Measurements from ENCODE around the gene GATA1.

The GATA1 gene

DNA sequence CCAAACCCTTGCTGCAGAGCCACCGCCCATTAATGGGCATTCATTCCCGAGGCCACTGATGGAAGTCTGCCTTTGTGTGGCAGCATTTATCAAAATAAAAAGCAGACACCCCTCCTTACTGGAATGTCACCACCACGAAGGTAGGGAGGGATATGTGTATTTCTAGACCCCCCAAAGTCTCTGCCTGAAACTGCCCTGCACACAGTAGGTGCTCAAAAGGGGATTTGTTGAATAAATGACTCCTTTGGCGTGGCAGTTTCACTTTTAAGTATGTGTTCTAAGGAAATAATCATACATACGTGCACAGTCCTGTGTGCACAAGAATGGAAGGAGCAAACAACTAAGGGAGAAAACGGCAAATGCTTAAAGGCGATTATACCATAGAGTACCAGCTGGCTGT is 48.5 kb upstream of the GATA1 start:
- peaks cover 5% of the 10 kb centered on the region for H3K79me2 ChIP-seq (ENCODE audit: control insufficient read depth, low read length)
- peak overlapping the region; percentile 98 for H3K4me2 ChIP-seq (ENCODE audit: low read length)
- H3K4me1 ChIP-seq (ENCODE audit: control insufficient read depth, low read length), result peaks cover 18% of the 10 kb centered on the region
- no peaks in the 10 kb centered on the region for H3K9me2 ChIP-seq (replicated peaks; ENCODE audit: control insufficient read depth, low read length)
- H3K36me3 ChIP-seq (ENCODE audit: control insufficient read depth, low read length), result no peaks in the 10 kb centered on the region
- no peaks in the 10 kb centered on the region for H4K20me1 ChIP-seq (ENCODE audit: control insufficient read depth, insufficient read depth, low read depth, low read length)
- H3F3A ChIP-seq (ENCODE audit: control insufficient read depth, insufficient read depth), result no peaks in the 10 kb centered on the region
- peak overlapping the region; percentile 89 for H3K27ac ChIP-seq (ENCODE audit: low read depth, low read length)
- peak overlapping the region; percentile 88 for H3K4me3 ChIP-seq (ENCODE audit: low read length)
- H3K27me3 ChIP-seq (ENCODE audit: control insufficient read depth, low read length), result no peaks in the 10 kb centered on the region
- TF ChIP-seq EZH2phosphoT487 (IDR thresholded peaks at IDR 0.05; ENCODE audit: borderline replicate concordance, low read length), result no peak
- TF ChIP-seq, protein P1, sequence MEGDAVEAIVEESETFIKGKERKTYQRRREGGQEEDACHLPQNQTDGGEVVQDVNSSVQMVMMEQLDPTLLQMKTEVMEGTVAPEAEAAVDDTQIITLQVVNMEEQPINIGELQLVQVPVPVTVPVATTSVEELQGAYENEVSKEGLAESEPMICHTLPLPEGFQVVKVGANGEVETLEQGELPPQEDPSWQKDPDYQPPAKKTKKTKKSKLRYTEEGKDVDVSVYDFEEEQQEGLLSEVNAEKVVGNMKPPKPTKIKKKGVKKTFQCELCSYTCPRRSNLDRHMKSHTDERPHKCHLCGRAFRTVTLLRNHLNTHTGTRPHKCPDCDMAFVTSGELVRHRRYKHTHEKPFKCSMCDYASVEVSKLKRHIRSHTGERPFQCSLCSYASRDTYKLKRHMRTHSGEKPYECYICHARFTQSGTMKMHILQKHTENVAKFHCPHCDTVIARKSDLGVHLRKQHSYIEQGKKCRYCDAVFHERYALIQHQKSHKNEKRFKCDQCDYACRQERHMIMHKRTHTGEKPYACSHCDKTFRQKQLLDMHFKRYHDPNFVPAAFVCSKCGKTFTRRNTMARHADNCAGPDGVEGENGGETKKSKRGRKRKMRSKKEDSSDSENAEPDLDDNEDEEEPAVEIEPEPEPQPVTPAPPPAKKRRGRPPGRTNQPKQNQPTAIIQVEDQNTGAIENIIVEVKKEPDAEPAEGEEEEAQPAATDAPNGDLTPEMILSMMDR (IDR thresholded peaks at IDR 0.05; ENCODE audit: low read depth, low read length, poor library complexity, severe bottlenecking), result no peak
- H3K9me3 ChIP-seq (ENCODE audit: control insufficient read depth, insufficient read depth, low read length), result no peaks in the 10 kb centered on the region

- Histone ChIP-seq H3K79me2 (ENCODE audit: control insufficient read depth, low read length) (no peaks in the 10 kb centered on the region), H3K4me1 (ENCODE audit: control insufficient read depth, low read length) (peaks cover 10% of the 10 kb centered on the region), H3K9me2 (replicated peaks; ENCODE audit: control insufficient read depth, low read length) (no peaks in the 10 kb centered on the region), H3K4me3 (ENCODE audit: low read length) (no peak overlapping the region), H3F3A (ENCODE audit: control insufficient read depth, insufficient read depth) (no peaks in the 10 kb centered on the region), H3K4me2 (ENCODE audit: low read length) (no peak overlapping the region), H3K36me3 (ENCODE audit: control insufficient read depth, low read length) (no peaks in the 10 kb centered on the region), H4K20me1 (ENCODE audit: control insufficient read depth, insufficient read depth, low read depth, low read length) (no peaks in the 10 kb centered on the region), H3K27ac (ENCODE audit: low read depth, low read length) (no peak overlapping the region), H3K27me3 (ENCODE audit: control insufficient read depth, low read length) (no peaks in the 10 kb centered on the region), H3K9me3 (ENCODE audit: control insufficient read depth, insufficient read depth, low read length) (no peaks in the 10 kb centered on the region)
- TF ChIP-seq, protein P1 (IDR thresholded peaks at IDR 0.05; ENCODE audit: low read depth, low read length, poor library complexity, severe bottlenecking), result no peak
- no peak for TF ChIP-seq EZH2phosphoT487 (IDR thresholded peaks at IDR 0.05; ENCODE audit: borderline replicate concordance, low read length)
Observed at GRCh38 chrX:48741834-48742233, 44.6 kb upstream of the GATA1 start.

GRCh38 chrX:48745222-48745621 is 41.2 kb upstream of the GATA1 start:
- no peaks in the 10 kb centered on the region for H3K27me3 ChIP-seq (ENCODE audit: control insufficient read depth, low read length)
- no peaks in the 10 kb centered on the region for H3K9me3 ChIP-seq (ENCODE audit: control insufficient read depth, insufficient read depth, low read length)
- no peaks in the 10 kb centered on the region for H3K79me2 ChIP-seq (ENCODE audit: control insufficient read depth, low read length)
- TF ChIP-seq EZH2phosphoT487 (IDR thresholded peaks at IDR 0.05; ENCODE audit: borderline replicate concordance, low read length), result no peak
- TF ChIP-seq, protein P1 (IDR thresholded peaks at IDR 0.05; ENCODE audit: low read depth, low read length, poor library complexity, severe bottlenecking), result no peak
- H3K4me2 ChIP-seq (ENCODE audit: low read length), result no peak overlapping the region
- no peak overlapping the region for H3K27ac ChIP-seq (ENCODE audit: low read depth, low read length)
- no peaks in the 10 kb centered on the region for H3K36me3 ChIP-seq (ENCODE audit: control insufficient read depth, low read length)
- H3F3A ChIP-seq (ENCODE audit: control insufficient read depth, insufficient read depth), result no peaks in the 10 kb centered on the region
- no peak overlapping the region for H3K4me3 ChIP-seq (ENCODE audit: low read length)
- no peaks in the 10 kb centered on the region for H4K20me1 ChIP-seq (ENCODE audit: control insufficient read depth, insufficient read depth, low read depth, low read length)
- no peaks in the 10 kb centered on the region for H3K9me2 ChIP-seq (replicated peaks; ENCODE audit: control insufficient read depth, low read length)
- H3K4me1 ChIP-seq (ENCODE audit: control insufficient read depth, low read length), result no peaks in the 10 kb centered on the region

Data from DOHH2 (cell line).